AG04449 (cell line): Measurements from ENCODE around the gene RHOBTB1.
A peak's percentile ranks its signal among the peaks of the same experiment; 100 is the strongest.

ENCODE experiments used
- CTCF ChIA-PET: fragments of 350-600 bp; formaldehyde crosslinking; extraction: SDS; loops from one replicate; lab custom pipeline; 2021; ENCODE audit warnings: antibody characterized with exemption; lab: Yijun Ruan, JAX
- POLR2A ChIA-PET: fragments of 400-600, 350-600 bp; formaldehyde crosslinking; extraction: SDS; loops from one replicate; lab custom pipeline; 2020; ENCODE audit warnings: antibody characterized with exemption, inconsistent platforms; lab: Yijun Ruan, JAX
- DNase-seq: peaks from one replicate; pipeline ENCODE4 v3.0.0-alpha.2; 2010; ENCODE audit warnings: low read depth, low spot score
- H3K4me3 ChIP-seq: 2 replicates; pipeline ENCODE4 v1.5.1; 2011; ENCODE audit warnings: low read depth, mild to moderate bottlenecking, control low read depth, low read length
- TF ChIP-seq, protein P1 (sequence below): IDR thresholded peaks from one replicate; pipeline ENCODE4 v1.5.1; 2011; ENCODE audit warnings: mild to moderate bottlenecking, moderate library complexity, low read length, control low read depth, inconsistent platforms; ENCODE audit not compliant: insufficient read depth; ENCODE audit errors: missing control alignments

RHOBTB1 gene

GRCh38 chr10:60943316-60944057, 498 bp downstream of the RHOBTB1 start:
- no peak for DNase-seq
- peak overlapping the region; percentile 74 for H3K4me3 ChIP-seq
- CTCF ChIA-PET = interaction anchor here (0.9 to 1.7 kb wide), 2 partner anchors 35 to 124 kb away, joined by 3 to 8 read pairs; no protein-coding TSS in a partner anchor
- POLR2A ChIA-PET = interaction anchor here (0.7 to 0.9 kb wide), 2 partner anchors 13 to 26 kb away, joined by 3 to 5 read pairs; no protein-coding TSS in a partner anchor
- TF ChIP-seq, protein P1, sequence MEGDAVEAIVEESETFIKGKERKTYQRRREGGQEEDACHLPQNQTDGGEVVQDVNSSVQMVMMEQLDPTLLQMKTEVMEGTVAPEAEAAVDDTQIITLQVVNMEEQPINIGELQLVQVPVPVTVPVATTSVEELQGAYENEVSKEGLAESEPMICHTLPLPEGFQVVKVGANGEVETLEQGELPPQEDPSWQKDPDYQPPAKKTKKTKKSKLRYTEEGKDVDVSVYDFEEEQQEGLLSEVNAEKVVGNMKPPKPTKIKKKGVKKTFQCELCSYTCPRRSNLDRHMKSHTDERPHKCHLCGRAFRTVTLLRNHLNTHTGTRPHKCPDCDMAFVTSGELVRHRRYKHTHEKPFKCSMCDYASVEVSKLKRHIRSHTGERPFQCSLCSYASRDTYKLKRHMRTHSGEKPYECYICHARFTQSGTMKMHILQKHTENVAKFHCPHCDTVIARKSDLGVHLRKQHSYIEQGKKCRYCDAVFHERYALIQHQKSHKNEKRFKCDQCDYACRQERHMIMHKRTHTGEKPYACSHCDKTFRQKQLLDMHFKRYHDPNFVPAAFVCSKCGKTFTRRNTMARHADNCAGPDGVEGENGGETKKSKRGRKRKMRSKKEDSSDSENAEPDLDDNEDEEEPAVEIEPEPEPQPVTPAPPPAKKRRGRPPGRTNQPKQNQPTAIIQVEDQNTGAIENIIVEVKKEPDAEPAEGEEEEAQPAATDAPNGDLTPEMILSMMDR = no peak

DNA sequence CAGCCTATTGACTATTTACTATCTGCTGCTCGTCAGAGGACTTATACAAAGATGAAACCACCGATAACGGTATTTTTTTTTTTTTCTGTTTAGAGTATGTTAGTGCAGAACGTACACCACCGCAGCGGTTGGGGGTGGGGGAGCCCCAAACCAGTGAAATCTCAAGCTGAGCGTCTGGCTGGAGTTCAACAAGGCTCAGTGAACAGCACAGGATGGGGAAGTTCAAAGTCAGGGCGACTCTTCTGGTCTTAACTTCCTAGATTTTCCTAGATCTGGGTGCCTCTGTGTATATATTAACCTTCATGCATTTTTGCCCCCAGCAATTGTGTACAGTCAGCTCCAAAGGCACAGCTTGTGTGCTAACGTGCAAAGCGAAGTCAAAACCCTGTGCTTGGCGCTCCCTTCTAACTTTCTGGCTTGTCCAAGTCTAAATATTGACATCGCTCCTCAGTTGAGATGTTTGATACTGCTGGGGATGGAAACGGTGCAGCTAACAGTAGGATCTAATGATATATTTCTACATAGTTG, 1.1 kb downstream of the RHOBTB1 start:
- ChIA-PET CTCF (interaction anchor here (0.9 to 1.7 kb wide), 3 partner anchors 20 to 123 kb away, joined by 3 to 8 read pairs (median 3); no protein-coding TSS in a partner anchor), POLR2A (interaction anchor here (0.7 to 0.9 kb wide), 2 partner anchors 13 to 25 kb away, joined by 3 to 5 read pairs; no protein-coding TSS in a partner anchor)
- peak overlapping the region; percentile 74 for H3K4me3 ChIP-seq
- TF ChIP-seq, protein P1 = no peak
- DNase-seq = no peak

DNA sequence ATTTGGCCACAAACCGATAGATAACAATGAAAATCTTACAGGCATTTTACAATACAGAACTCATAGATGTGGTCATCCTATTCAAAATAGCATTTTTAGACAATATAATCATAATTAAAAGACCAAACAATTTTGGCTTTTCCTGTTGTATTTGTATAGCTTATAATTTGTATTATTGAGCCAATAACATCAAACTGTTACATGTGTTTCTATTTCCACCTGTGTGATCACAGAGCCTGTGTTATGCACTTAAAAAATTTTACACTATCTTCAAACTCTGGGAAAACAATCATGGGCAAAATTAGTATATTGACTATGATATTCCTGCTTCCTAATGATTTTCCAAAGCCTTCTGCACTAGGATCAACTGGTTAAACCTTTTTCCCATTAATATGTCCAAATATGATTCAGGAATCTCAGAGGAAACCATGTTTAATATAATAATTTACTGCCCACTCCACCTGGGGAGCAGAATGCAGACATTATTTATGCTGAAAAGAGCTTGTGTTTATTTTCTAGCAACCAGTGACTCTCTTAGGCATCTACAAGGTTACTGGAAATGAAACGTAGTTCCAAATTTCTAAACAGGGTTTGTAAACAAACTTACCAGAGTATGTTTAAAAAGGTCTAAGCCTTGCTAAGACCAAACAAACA, 1.7 kb downstream of the RHOBTB1 start:
- ChIA-PET POLR2A (no interaction called here), CTCF (interaction anchor here (0.8 to 1.7 kb wide), 4 partner anchors 19 to 122 kb away, joined by 3 to 8 read pairs (median 3); no protein-coding TSS in a partner anchor)
- TF ChIP-seq, protein P1 = no peak
- H3K4me3 ChIP-seq = peak overlapping the region; percentile 74
- DNase-seq = no peak

GRCh38 chr10:60940446-60940845, 3.5 kb downstream of the RHOBTB1 start:
- no peak overlapping the region for H3K4me3 ChIP-seq
- no peak for DNase-seq
- ChIA-PET CTCF (no interaction called here), POLR2A (interaction anchor here (0.7 kb wide), 1 partner anchor 14 kb away, joined by 4 read pairs; no protein-coding TSS in a partner anchor)
- TF ChIP-seq, protein P1 = no peak

DNA sequence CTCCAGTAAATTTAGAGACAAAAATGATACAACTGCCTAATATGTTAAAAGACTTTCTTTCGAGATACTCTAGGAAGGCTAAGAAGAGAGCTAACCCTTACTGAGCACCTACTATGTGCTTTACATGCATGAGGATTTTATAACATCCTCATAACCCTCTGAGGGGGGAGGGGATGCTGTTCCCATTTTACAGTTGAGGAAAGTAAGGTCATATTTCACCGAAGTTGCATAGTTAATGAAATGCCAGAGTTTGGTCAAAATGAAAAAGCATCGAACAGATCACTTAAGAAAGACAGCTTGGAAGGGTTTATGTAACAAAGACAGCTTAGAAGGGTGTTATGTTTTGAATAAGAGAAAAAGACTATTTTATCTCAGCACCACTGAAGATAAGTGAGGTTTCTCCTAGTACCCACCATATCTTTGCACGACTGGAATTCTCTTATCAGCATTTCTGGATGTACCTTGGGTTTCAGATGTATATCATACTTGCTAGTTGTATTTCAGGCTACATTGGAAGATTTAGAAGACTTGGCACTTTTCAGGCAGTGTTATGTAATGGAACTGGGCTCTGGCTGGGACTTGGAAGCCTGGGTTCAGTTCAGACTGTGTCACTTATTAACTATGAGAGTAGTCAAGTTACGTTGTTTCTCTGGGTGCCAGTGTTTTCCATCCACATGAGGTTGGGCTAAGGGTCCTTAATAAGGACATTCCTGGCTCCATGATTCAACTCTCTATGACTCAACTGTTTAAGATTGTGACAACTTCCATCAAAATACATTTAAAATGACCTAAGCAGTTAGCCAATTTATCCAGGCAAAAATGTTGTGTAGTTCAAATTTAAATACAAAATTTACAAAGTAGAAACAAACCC, 6.0 kb downstream of the RHOBTB1 start:
- TF ChIP-seq, protein P1 = no peak
- POLR2A ChIA-PET = no interaction called here
- CTCF ChIA-PET = no interaction called here
- H3K4me3 ChIP-seq = no peak overlapping the region
- no peak for DNase-seq
